Panc1 (cell line): ENCODE results near the gene PRPSAP2. TPM values are rescaled to one million over a fixed set of nuclear protein-coding genes. Genes with fewer than 3 reads are reported as not detected.

Experiments used
- ATAC-seq: fragments of 200-7000 bp; cut with Tn5 transposase; 2 replicates; pipeline ENCODE4 v1.9.1; 2020; ENCODE audit warnings: mild to moderate bottlenecking, moderate library complexity
- BruUV-seq: library from RNA; stranded (reverse); fragments of 400-500 nt; replicated peaks from 2 replicates; lab custom pipeline; 2021; lab: Mats Ljungman, UMichigan
- CTCF ChIA-PET: fragments of 300-600 bp; sonication (Branson Sonifier 250); formaldehyde crosslinking; loops from one replicate; lab custom pipeline; 2022; ENCODE audit warnings: antibody characterized with exemption; lab: Charles Lee
- POLR2A ChIA-PET: fragments of 300-600 bp; sonication (Branson Sonifier 250); formaldehyde crosslinking; loops from one replicate; lab custom pipeline; 2022; ENCODE audit warnings: antibody characterized with exemption; lab: Charles Lee
- DNase-seq: peaks from one replicate; pipeline ENCODE4 v3.0.0-alpha.2; 2010; ENCODE audit warnings: low read depth, low spot score
- H3K27ac ChIP-seq: 2 replicates; pipeline ENCODE4 v1.5.1; 2011; ENCODE audit warnings: mild to moderate bottlenecking, low read length, inconsistent platforms
- H3K27me3 ChIP-seq: fragments of 200-500 bp; sonication (Bioruptor generic); 2 replicates; pipeline ENCODE4 v1.6.0; 2014; ENCODE audit warnings: low read length, inconsistent platforms; ENCODE audit not compliant: control insufficient read depth, insufficient read depth
- H3K36me3 ChIP-seq: fragments of 200-500 bp; sonication (Bioruptor generic); 2 replicates; pipeline ENCODE4 v1.5.1; 2014; ENCODE audit warnings: inconsistent platforms, mild to moderate bottlenecking, low read length, moderate library complexity; ENCODE audit not compliant: control insufficient read depth, insufficient read depth
- H3K4me1 ChIP-seq: 2 replicates; pipeline ENCODE4 v1.5.1; 2011; ENCODE audit warnings: inconsistent platforms, mild to moderate bottlenecking, low read length, moderate library complexity; ENCODE audit not compliant: control insufficient read depth, insufficient read depth
- H3K4me3 ChIP-seq, 2 experiments: 2 replicates each; pipeline ENCODE4 v1.5.1; 2011 to 2012; ENCODE audit warnings: low read depth in 2 of 2, low read length in 2 of 2, mild to moderate bottlenecking in 2 of 2, inconsistent platforms in 1 of 2, moderate library complexity in 1 of 2
- H3K9me3 ChIP-seq: fragments of 200-500 bp; sonication (Bioruptor generic); 2 replicates; pipeline ENCODE4 v1.5.1; 2014; ENCODE audit warnings: low read depth, mild to moderate bottlenecking, inconsistent platforms, low read length, moderate library complexity; ENCODE audit not compliant: control insufficient read depth, insufficient read depth
- POLR2AphosphoS5 ChIP-seq: IDR thresholded peaks from 2 replicates; pipeline ENCODE4 v1.6.1; 2012; ENCODE audit warnings: mild to moderate bottlenecking, low read depth, low read length, moderate library complexity
- SIN3A ChIP-seq: IDR thresholded peaks from 2 replicates; pipeline ENCODE4 v1.6.1; 2012; ENCODE audit warnings: low read depth, mild to moderate bottlenecking, low read length, moderate library complexity, borderline replicate concordance; ENCODE audit not compliant: insufficient read depth
- TCF7L2 ChIP-seq: IDR thresholded peaks from 2 replicates; pipeline ENCODE4 v1.6.1; 2011; ENCODE audit warnings: mild to moderate bottlenecking, low read depth, low read length, inconsistent platforms
- in situ Hi-C: cut with HindIII; loops from 2 replicates; pipeline ENCODE4 v1.10.0; 2016; ENCODE audit warnings: low sequenced_read_pairs, low pct_unique_long_range_greater_than_20kb
- intact Hi-C: fragments of 100-400 bp; cut with micrococcal nuclease; formaldehyde crosslinking; loops from one replicate; pipeline ENCODE4 v1.10.0; 2022; ENCODE audit not compliant: unreplicated experiment
- total RNA-seq: library from RNA; stranded (reverse); gene quantifications from one replicate; pipeline ENCODE4 v1.2.1, GENCODE V29; 2021; ENCODE audit not compliant: unreplicated experiment
- TF ChIP-seq, protein P1 (sequence below), 2 experiments: IDR thresholded peaks; 2 replicates each; pipeline ENCODE4 v1.6.1; 2011 to 2012; ENCODE audit warnings: low read depth in 2 of 2, control low read depth in 1 of 2, low read length in 1 of 2, mild to moderate bottlenecking in 1 of 2, moderate library complexity in 1 of 2; ENCODE audit not compliant: insufficient read depth in 1 of 2
- TF ChIP-seq, protein P2 (sequence below): fragments of 450-650 bp; IDR thresholded peaks from 2 replicates; pipeline ENCODE4 v1.5.1; 2017; ENCODE audit warnings: mild to moderate bottlenecking

PRPSAP2 gene
- total RNA-seq, 1 experiment from 2014 or later, result 25.3 TPM

DNA sequence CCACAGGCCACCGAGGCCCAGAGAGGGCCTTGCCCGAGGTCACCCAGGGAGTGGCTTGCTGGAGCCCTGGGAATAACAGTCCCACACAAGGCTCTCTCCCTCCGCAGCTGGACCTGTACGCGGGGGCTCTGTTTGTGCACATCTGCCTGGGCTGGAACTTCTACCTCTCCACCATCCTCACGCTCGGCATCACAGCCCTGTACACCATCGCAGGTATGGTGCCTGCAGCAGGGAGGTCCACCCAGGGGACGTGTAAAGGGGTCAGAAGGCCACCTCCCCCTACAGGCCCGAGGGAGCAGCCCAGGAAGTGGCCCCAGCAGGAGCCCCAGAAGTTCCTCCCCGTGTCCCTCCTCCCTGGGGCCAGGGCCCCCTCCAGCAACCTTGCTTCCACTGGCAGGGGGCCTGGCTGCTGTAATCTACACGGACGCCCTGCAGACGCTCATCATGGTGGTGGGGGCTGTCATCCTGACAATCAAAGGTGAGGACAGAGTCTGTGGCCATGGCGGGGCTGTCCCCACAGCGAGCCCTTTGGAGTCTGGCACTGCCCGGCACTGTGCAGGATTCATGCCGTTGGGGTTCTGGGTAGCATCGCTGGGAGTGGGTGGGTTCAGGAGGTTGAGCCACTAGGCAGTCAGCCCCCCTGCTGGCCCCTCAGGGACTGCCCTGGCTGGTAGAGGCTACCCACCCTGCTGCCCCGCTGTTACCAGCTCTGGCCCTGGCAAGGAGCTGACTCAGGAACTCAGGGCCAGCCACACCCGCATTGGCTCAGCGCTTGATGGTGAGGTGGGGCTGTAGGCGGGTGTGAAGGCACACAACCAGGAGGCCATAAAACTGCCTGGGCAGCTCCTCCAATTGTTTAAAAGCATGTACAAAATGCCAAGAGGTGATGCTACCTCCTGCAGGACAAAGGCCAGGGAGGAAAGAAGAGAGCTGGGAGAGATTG, 111.3 kb downstream of the PRPSAP2 start:
- no peak overlapping the region for H3K27ac ChIP-seq
- H3K4me3 ChIP-seq, result no peak overlapping the region
- ChIA-PET CTCF (interaction anchor here (1.0 kb wide), 1 partner anchor 8 kb away, joined by 3 read pairs; no protein-coding TSS in a partner anchor), POLR2A (no interaction called here)
- H3K4me1 ChIP-seq, result peaks cover 4% of the 10 kb centered on the region; the same call in 1 of the 2 replicates
- no peaks in the 10 kb centered on the region for H3K36me3 ChIP-seq
- in situ Hi-C loops (no loop called here), intact Hi-C loops (no loop called here)
- BruUV-seq, result no TSS peak
- peak; percentile 29; the same call in 1 of the 2 replicates for ATAC-seq
- H3K9me3 ChIP-seq, result no peaks in the 10 kb centered on the region
- H3K27me3 ChIP-seq, result no peaks in the 10 kb centered on the region
- DNase-seq, result no peak
- TF ChIP-seq, protein P1, sequence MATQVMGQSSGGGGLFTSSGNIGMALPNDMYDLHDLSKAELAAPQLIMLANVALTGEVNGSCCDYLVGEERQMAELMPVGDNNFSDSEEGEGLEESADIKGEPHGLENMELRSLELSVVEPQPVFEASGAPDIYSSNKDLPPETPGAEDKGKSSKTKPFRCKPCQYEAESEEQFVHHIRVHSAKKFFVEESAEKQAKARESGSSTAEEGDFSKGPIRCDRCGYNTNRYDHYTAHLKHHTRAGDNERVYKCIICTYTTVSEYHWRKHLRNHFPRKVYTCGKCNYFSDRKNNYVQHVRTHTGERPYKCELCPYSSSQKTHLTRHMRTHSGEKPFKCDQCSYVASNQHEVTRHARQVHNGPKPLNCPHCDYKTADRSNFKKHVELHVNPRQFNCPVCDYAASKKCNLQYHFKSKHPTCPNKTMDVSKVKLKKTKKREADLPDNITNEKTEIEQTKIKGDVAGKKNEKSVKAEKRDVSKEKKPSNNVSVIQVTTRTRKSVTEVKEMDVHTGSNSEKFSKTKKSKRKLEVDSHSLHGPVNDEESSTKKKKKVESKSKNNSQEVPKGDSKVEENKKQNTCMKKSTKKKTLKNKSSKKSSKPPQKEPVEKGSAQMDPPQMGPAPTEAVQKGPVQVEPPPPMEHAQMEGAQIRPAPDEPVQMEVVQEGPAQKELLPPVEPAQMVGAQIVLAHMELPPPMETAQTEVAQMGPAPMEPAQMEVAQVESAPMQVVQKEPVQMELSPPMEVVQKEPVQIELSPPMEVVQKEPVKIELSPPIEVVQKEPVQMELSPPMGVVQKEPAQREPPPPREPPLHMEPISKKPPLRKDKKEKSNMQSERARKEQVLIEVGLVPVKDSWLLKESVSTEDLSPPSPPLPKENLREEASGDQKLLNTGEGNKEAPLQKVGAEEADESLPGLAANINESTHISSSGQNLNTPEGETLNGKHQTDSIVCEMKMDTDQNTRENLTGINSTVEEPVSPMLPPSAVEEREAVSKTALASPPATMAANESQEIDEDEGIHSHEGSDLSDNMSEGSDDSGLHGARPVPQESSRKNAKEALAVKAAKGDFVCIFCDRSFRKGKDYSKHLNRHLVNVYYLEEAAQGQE (IDR thresholded peaks at IDR 0.05; ENCODE audit: insufficient read depth in 1 of 2, low read depth in 2 of 2, low read length in 1 of 2), result no peak
- TF ChIP-seq, protein P2, sequence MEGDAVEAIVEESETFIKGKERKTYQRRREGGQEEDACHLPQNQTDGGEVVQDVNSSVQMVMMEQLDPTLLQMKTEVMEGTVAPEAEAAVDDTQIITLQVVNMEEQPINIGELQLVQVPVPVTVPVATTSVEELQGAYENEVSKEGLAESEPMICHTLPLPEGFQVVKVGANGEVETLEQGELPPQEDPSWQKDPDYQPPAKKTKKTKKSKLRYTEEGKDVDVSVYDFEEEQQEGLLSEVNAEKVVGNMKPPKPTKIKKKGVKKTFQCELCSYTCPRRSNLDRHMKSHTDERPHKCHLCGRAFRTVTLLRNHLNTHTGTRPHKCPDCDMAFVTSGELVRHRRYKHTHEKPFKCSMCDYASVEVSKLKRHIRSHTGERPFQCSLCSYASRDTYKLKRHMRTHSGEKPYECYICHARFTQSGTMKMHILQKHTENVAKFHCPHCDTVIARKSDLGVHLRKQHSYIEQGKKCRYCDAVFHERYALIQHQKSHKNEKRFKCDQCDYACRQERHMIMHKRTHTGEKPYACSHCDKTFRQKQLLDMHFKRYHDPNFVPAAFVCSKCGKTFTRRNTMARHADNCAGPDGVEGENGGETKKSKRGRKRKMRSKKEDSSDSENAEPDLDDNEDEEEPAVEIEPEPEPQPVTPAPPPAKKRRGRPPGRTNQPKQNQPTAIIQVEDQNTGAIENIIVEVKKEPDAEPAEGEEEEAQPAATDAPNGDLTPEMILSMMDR, result no peak
- TF ChIP-seq SIN3A, result no peak
- no peak for TF ChIP-seq POLR2AphosphoS5
- TF ChIP-seq TCF7L2, result no peak

DNA sequence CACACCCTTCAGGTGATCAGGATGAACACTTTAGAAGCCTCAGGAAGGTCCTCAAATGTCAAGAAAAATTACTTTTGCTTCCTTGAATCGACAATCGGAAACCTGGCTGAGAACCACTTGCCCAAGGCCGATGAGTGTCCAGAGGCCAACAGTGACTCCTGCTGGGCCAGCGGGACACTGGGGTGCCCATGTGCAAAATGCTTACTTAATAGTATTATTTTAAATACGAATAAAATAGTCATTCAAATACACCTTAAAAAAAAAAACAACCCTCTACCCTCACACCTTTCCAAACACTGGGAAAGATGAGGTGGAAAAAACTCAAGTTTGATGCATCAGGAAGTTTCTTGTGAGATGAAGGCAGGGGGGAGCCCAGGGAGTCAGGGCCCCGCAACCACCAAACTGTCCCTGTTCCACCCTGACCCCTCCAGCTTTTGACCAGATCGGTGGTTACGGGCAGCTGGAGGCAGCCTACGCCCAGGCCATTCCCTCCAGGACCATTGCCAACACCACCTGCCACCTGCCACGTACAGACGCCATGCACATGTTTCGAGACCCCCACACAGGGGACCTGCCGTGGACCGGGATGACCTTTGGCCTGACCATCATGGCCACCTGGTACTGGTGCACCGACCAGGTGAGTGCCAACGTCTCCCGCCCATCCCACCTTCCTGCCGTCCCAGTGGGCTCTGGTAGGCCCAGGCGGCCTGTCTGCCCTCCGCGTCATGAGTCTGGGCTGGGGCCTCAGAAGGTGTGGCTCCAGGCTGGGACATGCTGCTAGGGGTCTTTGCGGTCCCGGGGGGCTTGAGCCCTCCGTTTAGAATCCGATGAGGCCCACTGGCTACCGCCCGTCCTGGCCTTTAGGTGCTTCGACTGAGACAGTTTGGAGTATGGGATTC, 112.9 kb downstream of the PRPSAP2 start:
- CTCF ChIA-PET, result no interaction called here

More for the DNA sequence above, 112.9 kb downstream of the PRPSAP2 start:
- intact Hi-C loops (no loop called here), in situ Hi-C loops (no loop called here)
- H3K36me3 ChIP-seq, result no peaks in the 10 kb centered on the region
- H3K4me3 ChIP-seq, result no peak overlapping the region
- ATAC-seq (no peak), DNase-seq (no peak)
- no peak overlapping the region for H3K27ac ChIP-seq
- TF ChIP-seq, protein P2, result no peak
- TF ChIP-seq POLR2AphosphoS5, result no peak
- TF ChIP-seq, protein P1 (IDR thresholded peaks at IDR 0.05; ENCODE audit: insufficient read depth in 1 of 2, low read depth in 2 of 2, low read length in 1 of 2), result no peak
- no peak for TF ChIP-seq SIN3A
- TF ChIP-seq TCF7L2, result no peak
- no peaks in the 10 kb centered on the region for H3K9me3 ChIP-seq
- no peaks in the 10 kb centered on the region for H3K27me3 ChIP-seq
- POLR2A ChIA-PET, result interaction anchor here (0.7 kb wide), 1 partner anchor 1069 kb away, joined by 3 read pairs; no protein-coding TSS in a partner anchor
- H3K4me1 ChIP-seq, result peaks cover 4% of the 10 kb centered on the region; the same call in 1 of the 2 replicates
- BruUV-seq, result no TSS peak
